Fibroblast of upper back skin (primary cell): ENCODE results near the gene CYP4B1.
A peak's percentile ranks its signal among the peaks of the same experiment; 100 is the strongest.
"Not testable (repeated sequence)": the region's sequence is repeated elsewhere in the genome, so short reads cannot be mapped to it uniquely, and the experiment has no call there.

Experiments used
- DNase-seq: peaks from one replicate; pipeline ENCODE4 v3.0.0-alpha.2; 2013

CYP4B1 gene

GRCh38 chr1:46798810-46799209 lies at the start of gene CYP4B1:
Gene CYP4B1, plus strand, starts transcription at chr1:46799046. Its CDS starts 36 bp downstream, at chr1:46799082.
- DNase-seq = no peak

- DNase-seq = no peak
Measured at GRCh38 chr1:46749404-46749803, 49.4 kb upstream of the CYP4B1 start.

GRCh38 chr1:46749921-46750404 lies 48.9 kb upstream of the CYP4B1 start:
- no peak for DNase-seq

- no peak for DNase-seq
Measured at GRCh38 chr1:46753985-46754384, 44.9 kb upstream of the CYP4B1 start.

GRCh38 chr1:46754707-46755106 lies 44.1 kb upstream of the CYP4B1 start:
- not testable (repeated sequence) for DNase-seq

GRCh38 chr1:46755121-46755520 lies 43.7 kb upstream of the CYP4B1 start:
- DNase-seq = no peak

- peak; percentile 1 for DNase-seq
Measured at GRCh38 chr1:46757247-46757955, 41.4 kb upstream of the CYP4B1 start.

GRCh38 chr1:46757956-46758528 lies 40.8 kb upstream of the CYP4B1 start:
- no peak for DNase-seq

- no peak for DNase-seq
Measured at GRCh38 chr1:46760558-46761166, 38.2 kb upstream of the CYP4B1 start.

- no peak for DNase-seq
Measured at GRCh38 chr1:46761740-46762139, 37.1 kb upstream of the CYP4B1 start.

GRCh38 chr1:46764402-46764801 lies 34.4 kb upstream of the CYP4B1 start:
- no peak for DNase-seq

- no peak for DNase-seq
Measured at GRCh38 chr1:46767649-46768282, 31.1 kb upstream of the CYP4B1 start.

GRCh38 chr1:46768445-46768844 lies 30.4 kb upstream of the CYP4B1 start:
- DNase-seq = no peak

- DNase-seq = no peak
Measured at GRCh38 chr1:46769028-46769740, 29.7 kb upstream of the CYP4B1 start.

- DNase-seq = no peak
Measured at GRCh38 chr1:46770541-46770940, 28.3 kb upstream of the CYP4B1 start.

- DNase-seq = no peak
Measured at GRCh38 chr1:46772571-46772970, 26.3 kb upstream of the CYP4B1 start.

- no peak for DNase-seq
Measured at GRCh38 chr1:46774297-46774696, 24.5 kb upstream of the CYP4B1 start.

- not testable (repeated sequence) for DNase-seq
Measured at GRCh38 chr1:46778456-46778855, 20.4 kb upstream of the CYP4B1 start.

- no peak for DNase-seq
Measured at GRCh38 chr1:46784666-46785065, 14.2 kb upstream of the CYP4B1 start.

GRCh38 chr1:46788634-46789033 lies 10.2 kb upstream of the CYP4B1 start:
- DNase-seq = not testable (repeated sequence)

- DNase-seq = no peak
Measured at GRCh38 chr1:46790446-46791101, 8.3 kb upstream of the CYP4B1 start.

GRCh38 chr1:46793126-46793525 lies 5.7 kb upstream of the CYP4B1 start:
- no peak for DNase-seq
